ENCODE data around the gene EAF2.
"Not testable (repeated sequence)": the region's sequence is repeated elsewhere in the genome, so short reads cannot be mapped to it uniquely, and the experiment has no call there.

Gene EAF2

GRCh38 chr3:121863247-121863646 lies 28.2 kb downstream of the EAF2 start:
- not testable (repeated sequence) for DNase-seq (ENCODE audit: low read depth in 2 of 2)

GRCh38 chr3:121863801-121864200 lies 28.8 kb downstream of the EAF2 start:
- DNase-seq (ENCODE audit: low read depth in 2 of 2), result no peak

DNA sequence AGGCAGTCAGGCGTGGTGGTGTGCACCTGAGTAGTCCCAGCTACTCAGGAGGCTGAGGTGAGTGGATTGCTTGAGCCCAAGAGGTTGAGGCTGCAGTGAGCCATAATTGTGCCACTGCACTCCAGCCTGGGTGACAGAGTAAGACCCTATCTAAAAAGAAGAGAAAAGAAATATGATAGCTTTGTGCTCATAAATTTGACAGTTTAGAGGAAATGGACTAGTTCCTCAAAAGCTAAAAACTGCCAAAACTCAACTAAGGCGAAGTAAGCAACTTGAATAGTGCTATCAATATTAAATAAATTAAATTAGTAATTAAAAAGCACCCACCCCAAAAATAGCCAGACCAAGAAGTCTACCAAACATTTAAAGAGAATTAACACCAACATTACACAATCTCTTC lies 34.7 kb downstream of the EAF2 start:
- no peak for DNase-seq (ENCODE audit: low read depth in 2 of 2)

GRCh38 chr3:121870717-121871116 lies 35.7 kb downstream of the EAF2 start:
- no peak for DNase-seq (ENCODE audit: low read depth in 2 of 2)

- DNase-seq (ENCODE audit: low read depth in 2 of 2), result no peak
Measured at GRCh38 chr3:121871430-121871829, 36.4 kb downstream of the EAF2 start.

- DNase-seq (ENCODE audit: low read depth in 2 of 2), result no peak
Measured at GRCh38 chr3:121878411-121878810, 43.4 kb downstream of the EAF2 start.

GRCh38 chr3:121883507-121883906 lies 48.5 kb downstream of the EAF2 start:
- no peak for DNase-seq (ENCODE audit: low read depth in 2 of 2)

DNA sequence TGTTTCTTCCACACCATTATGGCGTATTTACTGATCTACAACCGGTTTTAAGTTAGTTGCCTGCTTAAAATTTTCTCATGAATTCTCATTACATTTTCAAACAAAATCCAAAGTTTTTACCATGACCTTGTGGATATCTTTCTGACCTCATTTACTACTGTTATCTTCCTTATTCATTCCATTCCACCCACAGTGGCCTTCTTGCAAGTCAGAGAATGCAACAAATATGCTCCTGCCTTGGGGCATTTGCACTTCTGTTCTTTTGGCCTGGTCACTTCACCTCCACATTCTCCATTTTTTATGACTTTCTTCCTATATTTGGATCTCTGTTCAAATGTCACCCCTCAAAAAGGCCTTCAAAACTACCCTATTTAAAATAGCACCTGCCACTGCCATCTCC lies 50.4 kb downstream of the EAF2 start:
- no peak for DNase-seq (ENCODE audit: low read depth in 2 of 2)

DNA sequence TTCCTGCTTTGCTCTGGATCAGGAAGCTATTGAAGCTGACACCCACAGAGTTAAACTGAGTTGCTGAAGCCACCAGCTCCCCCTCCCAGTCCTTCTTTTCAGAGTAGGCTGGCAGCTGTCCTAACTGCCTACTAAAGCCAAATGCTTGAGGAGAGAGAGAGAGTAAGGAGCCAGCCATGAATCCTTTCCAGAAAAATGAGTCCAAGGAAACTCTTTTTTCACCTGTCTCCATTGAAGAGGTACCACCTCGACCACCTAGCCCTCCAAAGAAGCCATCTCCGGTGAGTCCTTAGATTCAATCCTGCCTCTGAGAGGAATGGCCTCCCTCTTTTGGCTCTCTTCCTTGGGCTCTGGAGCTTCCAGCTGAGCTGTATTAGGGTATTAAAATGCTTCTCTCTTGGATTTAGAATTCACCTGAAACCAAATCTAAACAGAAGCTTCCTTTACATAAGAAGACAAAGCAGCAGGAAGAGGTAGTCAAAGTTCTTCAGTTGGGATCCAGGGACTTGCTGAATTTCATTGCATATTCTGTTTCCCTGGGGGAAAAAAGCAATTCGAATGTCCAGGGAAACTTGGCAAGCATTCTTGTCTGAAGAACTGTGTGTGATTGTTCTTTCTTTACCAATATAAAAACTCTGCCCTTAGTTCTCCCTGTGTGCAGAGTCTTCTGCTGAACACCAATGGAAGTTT lies 59.4 kb downstream of the EAF2 start, which contains the start of gene SLC15A2:
Gene SLC15A2 (plus strand): TSS at position 101 of the 690 bp plus-strand sequence. CDS start 76 bp downstream, at position 177.
- DNase-seq (ENCODE audit: low read depth in 2 of 2), result no peak

- no peak for DNase-seq (ENCODE audit: low read depth in 2 of 2)
Measured at GRCh38 chr3:121895121-121895520, 60.1 kb downstream of the EAF2 start.

DNA sequence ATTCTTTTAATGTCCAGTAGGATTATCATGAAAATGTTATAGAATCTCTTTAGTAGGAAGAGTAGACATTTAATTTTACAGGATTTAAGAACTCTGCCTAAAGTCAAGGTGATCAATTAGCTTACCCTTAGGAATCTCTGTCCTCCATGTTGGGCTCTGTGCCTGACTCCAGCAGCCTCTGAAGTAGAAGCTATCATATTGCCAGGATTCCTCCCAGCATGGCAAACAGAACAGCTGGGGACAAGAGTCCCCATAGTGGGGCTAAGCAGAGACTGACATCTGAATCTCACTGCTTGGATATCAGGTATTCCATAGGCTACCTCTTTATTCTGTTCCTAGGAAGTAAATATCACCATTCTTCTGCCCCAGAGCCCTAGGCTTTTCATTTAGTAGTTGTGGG lies 60.7 kb downstream of the EAF2 start:
- no peak for DNase-seq (ENCODE audit: low read depth in 2 of 2)

- no peak for DNase-seq (ENCODE audit: low read depth in 2 of 2)
Measured at GRCh38 chr3:121896823-121897222, 61.8 kb downstream of the EAF2 start.

DNA sequence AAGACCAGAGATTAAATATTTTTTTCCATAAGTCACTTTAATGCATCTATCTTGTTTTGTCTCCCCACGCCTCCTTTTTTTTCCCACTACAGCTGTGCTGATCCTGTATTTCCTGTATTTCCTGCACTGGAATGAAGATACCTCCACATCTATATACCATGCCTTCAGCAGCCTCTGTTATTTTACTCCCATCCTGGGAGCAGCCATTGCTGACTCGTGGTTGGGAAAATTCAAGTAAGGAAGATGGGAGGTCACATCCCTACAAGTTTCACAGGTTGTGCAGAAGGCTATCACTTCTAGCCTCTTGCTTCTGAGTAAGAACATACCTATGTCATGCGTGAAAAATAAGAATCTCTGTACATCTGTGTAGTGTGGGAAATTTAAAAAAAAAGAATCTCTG lies 62.3 kb downstream of the EAF2 start:
- DNase-seq (ENCODE audit: low read depth in 2 of 2), result no peak

DNA sequence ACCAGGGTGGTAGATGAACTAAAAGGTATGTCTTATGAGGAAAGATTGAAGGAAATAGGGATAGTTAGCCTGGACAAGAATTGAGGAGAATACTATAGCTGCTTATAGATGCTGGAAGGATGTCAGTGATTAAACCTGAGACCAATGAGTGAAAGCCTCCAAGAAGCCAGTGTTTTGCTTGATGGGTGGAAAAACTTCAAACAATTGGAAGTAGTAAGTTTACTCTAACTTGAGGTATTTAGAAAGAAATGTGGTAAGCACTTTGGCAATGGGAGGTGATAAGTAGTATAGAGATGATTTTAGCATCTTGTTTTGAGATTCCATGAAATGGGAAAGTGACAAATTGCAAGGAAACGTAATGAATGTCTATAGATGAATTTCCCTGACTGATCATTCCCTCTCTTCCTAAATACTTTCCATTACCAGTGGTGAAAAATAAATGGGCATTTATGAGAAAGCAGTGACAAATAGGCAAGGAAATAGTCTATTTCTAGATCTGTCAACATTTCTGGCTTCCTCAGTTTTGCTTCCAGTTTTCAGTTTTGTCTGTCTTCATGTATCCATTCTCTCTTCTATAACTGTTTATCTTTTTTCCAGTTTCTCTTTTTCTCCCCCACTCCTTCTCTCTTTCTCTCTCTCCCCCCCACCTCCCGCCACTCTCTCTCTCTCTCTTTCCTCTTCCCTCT lies 78.4 kb downstream of the EAF2 start:
- no peak for DNase-seq (ENCODE audit: low read depth in 2 of 2)

DNA sequence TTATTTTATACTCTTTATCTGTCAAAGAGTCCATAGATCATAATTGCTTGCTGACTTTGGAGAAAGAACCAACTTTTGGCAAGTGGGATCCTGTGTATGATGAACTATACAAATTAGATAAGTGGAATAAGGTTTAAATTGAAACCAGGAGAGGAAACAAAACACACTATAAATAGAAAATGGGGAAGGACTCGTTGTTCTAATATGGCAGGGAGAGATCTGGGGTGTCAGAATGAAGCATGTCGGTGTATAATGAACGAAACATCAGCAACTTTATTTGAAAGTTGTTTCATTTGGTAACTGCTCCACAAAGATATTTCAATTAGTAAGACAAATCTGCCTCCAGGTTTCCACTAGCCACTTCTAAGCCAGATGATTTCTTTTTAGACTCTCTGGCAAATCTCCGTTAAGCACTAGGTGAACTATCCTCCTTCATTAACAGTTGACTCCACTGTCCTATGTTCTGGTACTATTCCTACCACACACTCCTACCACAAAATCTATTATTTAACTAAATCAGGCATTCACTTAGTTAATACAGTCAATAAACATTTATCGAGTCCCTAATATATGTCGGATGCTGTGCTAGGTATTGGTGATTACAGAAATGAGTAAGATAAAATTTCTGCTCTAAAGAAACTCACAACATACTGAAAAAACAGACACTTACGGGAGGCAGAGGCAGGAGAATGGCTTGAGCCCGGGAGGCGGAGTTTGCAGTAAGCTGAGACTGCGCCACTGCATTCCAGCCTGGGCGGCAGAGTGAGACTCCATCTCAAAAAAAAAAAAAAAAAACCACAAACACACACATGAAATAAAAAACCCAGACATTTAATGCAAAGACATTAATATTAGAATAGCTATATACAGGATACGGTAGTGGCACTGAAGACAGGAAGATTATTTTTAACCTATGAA lies 79.3 kb downstream of the EAF2 start:
- DNase-seq (ENCODE audit: low read depth in 2 of 2), result no peak

DNA sequence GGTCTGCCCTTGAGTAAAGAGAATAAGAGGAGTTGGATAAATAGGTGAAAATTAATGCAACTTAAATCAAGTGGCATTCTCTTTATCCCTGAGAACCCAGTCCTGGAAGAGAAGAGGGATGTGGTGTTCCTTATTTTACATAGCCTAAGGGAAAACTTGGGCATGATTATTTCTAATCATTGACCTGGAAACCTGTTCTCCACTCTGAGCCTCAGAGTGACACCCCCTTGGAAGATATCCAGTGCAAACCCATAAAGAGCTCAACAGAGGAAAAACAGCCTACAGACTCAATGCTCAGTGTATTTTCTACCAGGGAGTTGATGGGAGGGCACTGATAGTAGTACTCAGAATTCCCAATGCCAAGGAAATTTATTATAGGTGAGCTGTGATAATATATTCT lies 81.2 kb downstream of the EAF2 start:
- DNase-seq (ENCODE audit: low read depth in 2 of 2), result no peak

DNA sequence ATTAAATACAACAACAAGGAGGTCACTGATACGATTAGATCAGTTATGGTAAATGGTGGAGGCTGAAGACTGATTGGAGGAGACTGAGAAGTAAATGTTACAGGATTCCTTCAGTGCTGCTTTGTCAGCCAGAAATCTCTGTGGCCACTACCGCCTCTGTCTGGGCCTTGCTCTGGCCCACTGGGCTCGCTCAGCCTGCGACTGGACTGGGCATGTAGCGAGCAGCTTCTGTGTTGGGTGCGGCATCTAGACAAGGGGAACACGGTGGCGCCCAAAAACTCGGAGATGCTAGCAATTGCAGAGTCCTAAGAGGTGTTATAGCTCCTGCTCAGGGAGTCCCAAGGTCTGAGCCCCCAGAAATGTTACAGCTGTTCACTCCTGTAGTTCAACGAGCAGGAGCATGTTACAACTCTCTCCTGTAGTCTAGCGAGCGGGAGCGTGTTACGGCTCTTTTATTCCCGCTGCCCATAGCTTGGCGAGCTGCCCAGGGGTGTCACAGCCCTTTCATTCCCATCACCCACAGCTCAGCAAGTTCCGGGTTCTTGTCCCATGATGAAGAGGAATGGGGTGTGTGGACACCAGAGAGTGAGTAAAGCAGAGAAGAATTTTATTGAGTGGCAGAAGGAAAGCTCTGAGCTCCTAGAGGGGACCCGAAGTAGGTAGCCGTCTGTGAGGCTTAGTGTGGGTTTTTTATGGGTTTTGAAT lies 83.9 kb downstream of the EAF2 start:
- no peak for DNase-seq (ENCODE audit: low read depth in 2 of 2)

DNA sequence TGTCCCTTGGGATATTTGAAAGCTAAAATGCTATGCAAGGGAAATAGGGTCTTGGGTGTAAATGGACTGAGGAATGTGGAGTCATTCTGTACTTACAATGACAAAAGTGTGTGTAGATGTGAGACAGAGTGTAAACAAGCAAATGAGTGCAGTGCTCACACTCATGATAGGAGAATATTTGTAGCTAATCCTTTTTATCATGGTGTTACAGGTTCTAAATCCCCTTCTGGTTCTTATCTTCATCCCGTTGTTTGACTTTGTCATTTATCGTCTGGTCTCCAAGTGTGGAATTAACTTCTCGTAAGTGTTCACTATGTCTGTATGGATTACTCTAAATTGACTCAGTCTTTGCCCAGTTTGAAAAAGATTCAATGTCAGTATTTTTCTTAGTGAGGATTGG lies 89.7 kb downstream of the EAF2 start:
- DNase-seq (ENCODE audit: low read depth in 2 of 2), result no peak

DNA sequence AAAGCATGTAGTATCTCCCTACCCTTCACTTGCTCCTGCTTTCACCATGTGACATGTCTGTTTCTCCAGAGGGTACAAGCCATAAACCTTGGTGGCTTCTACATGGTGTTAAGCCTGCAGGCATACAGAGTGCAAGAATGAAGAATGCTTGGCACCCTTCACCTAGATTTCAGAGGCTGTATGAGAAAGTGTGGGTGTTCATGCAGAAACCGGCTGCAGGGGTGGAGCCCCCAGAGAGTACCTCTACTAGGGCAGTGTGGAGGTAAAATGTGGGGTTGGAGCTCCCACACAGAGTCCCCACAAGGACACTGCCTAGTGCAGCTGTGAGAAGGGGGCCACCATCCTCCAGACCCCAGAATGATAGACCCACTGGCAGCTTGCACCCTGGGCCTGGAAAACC lies 91.4 kb downstream of the EAF2 start:
- no peak for DNase-seq (ENCODE audit: low read depth in 2 of 2)

Data from fibroblast of skin of left biceps (primary cell).